ENCODE results near the gene GPR162.

DNA sequence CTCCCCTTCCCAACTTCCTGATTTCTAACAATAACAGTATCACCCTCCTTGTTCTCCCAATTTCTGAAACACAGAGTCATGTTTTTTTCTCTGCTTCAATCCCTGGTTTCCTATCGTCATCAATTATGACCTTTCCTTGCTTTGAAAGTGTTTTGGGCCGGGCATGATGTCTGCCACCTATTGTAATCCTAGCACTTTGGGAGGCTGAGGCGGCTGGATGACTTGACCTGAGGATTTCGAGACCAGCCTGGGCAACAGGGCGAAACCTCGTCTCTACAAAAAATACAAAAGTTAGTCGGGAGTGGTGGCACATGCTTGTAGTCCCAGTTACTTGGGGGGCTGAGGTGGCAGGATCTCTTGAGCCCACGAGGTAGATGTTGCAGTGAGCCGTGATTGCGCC, 12.6 kb upstream of the GPR162 start:
- TF ChIP-seq, protein P1, sequence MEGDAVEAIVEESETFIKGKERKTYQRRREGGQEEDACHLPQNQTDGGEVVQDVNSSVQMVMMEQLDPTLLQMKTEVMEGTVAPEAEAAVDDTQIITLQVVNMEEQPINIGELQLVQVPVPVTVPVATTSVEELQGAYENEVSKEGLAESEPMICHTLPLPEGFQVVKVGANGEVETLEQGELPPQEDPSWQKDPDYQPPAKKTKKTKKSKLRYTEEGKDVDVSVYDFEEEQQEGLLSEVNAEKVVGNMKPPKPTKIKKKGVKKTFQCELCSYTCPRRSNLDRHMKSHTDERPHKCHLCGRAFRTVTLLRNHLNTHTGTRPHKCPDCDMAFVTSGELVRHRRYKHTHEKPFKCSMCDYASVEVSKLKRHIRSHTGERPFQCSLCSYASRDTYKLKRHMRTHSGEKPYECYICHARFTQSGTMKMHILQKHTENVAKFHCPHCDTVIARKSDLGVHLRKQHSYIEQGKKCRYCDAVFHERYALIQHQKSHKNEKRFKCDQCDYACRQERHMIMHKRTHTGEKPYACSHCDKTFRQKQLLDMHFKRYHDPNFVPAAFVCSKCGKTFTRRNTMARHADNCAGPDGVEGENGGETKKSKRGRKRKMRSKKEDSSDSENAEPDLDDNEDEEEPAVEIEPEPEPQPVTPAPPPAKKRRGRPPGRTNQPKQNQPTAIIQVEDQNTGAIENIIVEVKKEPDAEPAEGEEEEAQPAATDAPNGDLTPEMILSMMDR (IDR thresholded peaks at IDR 0.05), result no peak
- TF ChIP-seq POLR2A (IDR thresholded peaks at IDR 0.05), result no peak
